IPS-NIHi11 (cell line): ENCODE results near the gene PRAC1.

Experiments
- DNase-seq: peaks from one replicate; pipeline ENCODE4 v3.0.0; 2012; ENCODE audit warnings: mixed read lengths, low spot score

Gene PRAC1

GRCh38 chr17:48704361-48705248, 17.7 kb downstream of the PRAC1 start:
- no peak for DNase-seq

GRCh38 chr17:48701864-48702532, 20.3 kb downstream of the PRAC1 start:
- DNase-seq, result no peak

- no peak for DNase-seq
These were observed 29.1 kb downstream of the PRAC1 start for GRCh38 chr17:48693178-48693577.

GRCh38 chr17:48692049-48692448, 30.3 kb downstream of the PRAC1 start:
- DNase-seq, result no peak

GRCh38 chr17:48690655-48691054, 31.7 kb downstream of the PRAC1 start:
- DNase-seq, result no peak

GRCh38 chr17:48681609-48682008, 40.7 kb downstream of the PRAC1 start:
- DNase-seq, result no peak

GRCh38 chr17:48679385-48680096, 42.8 kb downstream of the PRAC1 start:
- DNase-seq, result no peak

GRCh38 chr17:48678141-48678971, 44.0 kb downstream of the PRAC1 start:
- DNase-seq, result peak; percentile 93

GRCh38 chr17:48676963-48677558, 45.3 kb downstream of the PRAC1 start:
- DNase-seq, result no peak

GRCh38 chr17:48672340-48672739, 50.0 kb downstream of the PRAC1 start:
- no peak for DNase-seq
